ENCODE data around the gene ZBTB11. TPM values are rescaled to one million over a fixed set of nuclear protein-coding genes. Genes with fewer than 3 reads are reported as not detected.
"Not testable (repeated sequence)": the region's sequence is repeated elsewhere in the genome, so short reads cannot be mapped to it uniquely, and the experiment has no call there.

The ZBTB11 gene
- total RNA-seq, 1 donor from 2014 or later = 18.8 TPM

DNA sequence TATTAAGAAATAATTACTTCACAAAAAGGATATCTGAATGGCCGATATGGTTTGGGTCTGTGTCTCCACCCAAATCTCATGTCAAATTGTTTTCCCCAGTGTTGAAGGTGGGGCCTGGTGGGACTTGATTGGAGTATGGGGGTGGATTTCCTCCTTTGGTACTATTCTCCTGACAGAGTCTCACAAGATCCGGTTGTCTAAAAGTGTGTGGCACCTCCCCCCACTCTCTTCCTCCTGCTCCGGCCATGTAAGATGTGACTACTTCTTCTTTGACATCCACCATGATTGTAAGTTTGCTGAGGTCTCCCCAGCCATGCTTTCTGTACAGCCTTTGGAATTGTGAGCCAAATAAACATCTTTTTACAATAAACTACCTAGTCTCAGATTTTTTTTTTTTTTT lies 34.5 kb downstream of the ZBTB11 start:
- Mint-ChIP-seq H3K27ac (no peak overlapping the region), H3K4me1 (peaks cover 8% of the 10 kb centered on the region), H3K9me3 (no peaks in the 10 kb centered on the region), H3K4me3 (no peak overlapping the region), H3K27me3 (ENCODE audit: low read depth) (no peaks in the 10 kb centered on the region), H3K36me3 (peaks cover 3% of the 10 kb centered on the region)
- no peak for DNase-seq (ENCODE audit: low spot score in 2 of 2, unreplicated experiment in 2 of 2)
- TF ChIP-seq, protein P1, sequence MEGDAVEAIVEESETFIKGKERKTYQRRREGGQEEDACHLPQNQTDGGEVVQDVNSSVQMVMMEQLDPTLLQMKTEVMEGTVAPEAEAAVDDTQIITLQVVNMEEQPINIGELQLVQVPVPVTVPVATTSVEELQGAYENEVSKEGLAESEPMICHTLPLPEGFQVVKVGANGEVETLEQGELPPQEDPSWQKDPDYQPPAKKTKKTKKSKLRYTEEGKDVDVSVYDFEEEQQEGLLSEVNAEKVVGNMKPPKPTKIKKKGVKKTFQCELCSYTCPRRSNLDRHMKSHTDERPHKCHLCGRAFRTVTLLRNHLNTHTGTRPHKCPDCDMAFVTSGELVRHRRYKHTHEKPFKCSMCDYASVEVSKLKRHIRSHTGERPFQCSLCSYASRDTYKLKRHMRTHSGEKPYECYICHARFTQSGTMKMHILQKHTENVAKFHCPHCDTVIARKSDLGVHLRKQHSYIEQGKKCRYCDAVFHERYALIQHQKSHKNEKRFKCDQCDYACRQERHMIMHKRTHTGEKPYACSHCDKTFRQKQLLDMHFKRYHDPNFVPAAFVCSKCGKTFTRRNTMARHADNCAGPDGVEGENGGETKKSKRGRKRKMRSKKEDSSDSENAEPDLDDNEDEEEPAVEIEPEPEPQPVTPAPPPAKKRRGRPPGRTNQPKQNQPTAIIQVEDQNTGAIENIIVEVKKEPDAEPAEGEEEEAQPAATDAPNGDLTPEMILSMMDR (IDR thresholded peaks at IDR 0.05; ENCODE audit: unreplicated experiment) = no peak

DNA sequence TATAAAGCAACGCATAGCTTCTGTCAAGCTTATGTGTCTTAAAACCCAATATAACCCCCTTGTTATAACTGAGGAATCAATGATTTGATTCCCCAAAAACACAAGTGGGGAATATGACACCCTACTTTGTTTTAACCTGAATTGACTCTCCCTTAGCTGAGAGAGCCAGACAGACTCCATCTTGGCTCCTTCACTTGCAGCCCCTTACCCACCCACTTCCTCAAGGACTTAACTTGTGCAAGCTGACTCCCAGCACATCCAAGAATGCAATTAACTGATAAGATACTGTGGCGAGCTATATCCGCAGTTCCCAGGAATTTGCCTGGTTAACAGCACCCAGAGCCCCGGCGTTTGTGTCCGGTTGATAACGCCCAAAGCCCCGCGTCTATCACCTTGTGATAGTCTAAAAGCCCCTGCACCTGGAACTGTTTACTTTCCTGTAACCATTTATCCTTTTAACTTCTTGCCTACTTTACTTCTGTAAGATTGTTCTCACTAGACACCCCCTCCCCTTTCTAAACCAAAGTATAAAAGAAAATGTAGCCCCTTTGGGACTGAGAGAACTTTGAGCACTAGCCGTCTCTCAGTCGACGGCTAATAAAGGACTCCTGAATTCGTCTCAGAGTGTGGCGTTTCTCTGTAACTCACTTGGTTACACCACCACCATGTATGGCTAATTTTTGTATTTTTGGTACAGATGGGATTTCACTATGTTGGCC lies 35.4 kb downstream of the ZBTB11 start:
- not testable (repeated sequence) for H3K4me1 Mint-ChIP-seq; H3K4me3 Mint-ChIP-seq; H3K27me3 Mint-ChIP-seq (ENCODE audit: low read depth); H3K36me3 Mint-ChIP-seq; DNase-seq (ENCODE audit: low spot score in 2 of 2, unreplicated experiment in 2 of 2); H3K9me3 Mint-ChIP-seq
- peak overlapping the region; percentile 40 for H3K27ac Mint-ChIP-seq

DNA sequence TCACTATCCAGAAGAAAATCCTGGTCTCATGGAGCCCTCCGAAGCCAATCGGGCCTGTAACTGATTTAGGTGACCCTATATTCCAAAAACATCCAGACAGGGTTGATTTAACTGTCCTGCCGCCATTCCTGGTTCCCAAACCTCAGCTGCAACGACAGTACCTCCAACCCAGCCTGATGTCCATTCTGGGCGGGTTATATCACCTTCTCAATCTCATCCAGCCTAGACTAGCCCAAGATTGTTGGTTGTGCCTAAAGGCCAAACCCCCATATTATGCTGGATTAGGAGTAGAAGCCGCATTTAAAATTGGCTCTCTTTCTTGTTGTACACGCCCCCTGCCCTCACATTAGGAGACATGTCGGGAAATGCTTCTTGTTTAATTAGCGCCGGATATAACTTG lies 36.7 kb downstream of the ZBTB11 start:
- TF ChIP-seq, protein P1 (IDR thresholded peaks at IDR 0.05; ENCODE audit: unreplicated experiment) = no peak
- DNase-seq (ENCODE audit: low spot score in 2 of 2, unreplicated experiment in 2 of 2) = no peak
- no peak overlapping the region for H3K27ac Mint-ChIP-seq
- no peaks in the 10 kb centered on the region for H3K9me3 Mint-ChIP-seq
- peaks cover 8% of the 10 kb centered on the region for H3K4me1 Mint-ChIP-seq
- no peak overlapping the region for H3K4me3 Mint-ChIP-seq
- no peaks in the 10 kb centered on the region for H3K36me3 Mint-ChIP-seq
- no peaks in the 10 kb centered on the region for H3K27me3 Mint-ChIP-seq (ENCODE audit: low read depth)

DNA sequence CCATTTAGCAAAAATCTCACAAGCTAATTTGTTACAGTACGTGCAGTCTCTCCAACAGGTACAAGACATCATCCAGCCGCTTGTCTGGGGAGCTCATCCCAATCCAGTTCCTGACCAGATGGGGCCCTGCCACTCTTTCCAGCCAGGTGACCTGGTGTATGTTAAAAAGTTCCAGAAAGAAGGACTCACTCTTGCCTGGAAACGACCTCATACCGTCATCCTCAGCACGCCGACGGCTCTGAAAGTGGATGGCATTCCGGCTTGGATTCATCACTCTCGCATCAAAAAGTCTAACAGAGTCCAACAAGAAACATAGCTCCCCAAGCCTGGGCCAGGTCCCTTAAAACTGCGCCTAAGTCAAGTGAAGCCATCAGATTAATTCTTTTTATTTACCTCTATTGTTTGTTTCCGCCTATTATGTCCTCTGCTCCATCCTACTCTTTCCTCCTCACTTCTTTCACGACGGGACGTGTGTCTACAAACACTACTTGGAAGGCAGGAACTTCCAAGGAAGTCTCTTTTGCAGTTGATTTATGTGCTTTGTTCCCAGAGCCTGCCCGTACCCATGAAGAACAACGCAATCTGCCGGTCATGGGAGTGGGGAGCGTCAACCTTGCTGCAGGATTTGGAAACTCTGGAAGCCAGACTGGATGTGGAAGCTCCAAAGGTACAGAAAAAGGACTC lies 37.5 kb downstream of the ZBTB11 start:
- DNase-seq (ENCODE audit: low spot score in 2 of 2, unreplicated experiment in 2 of 2) = no peak
- H3K27ac Mint-ChIP-seq = no peak overlapping the region
- no peaks in the 10 kb centered on the region for H3K36me3 Mint-ChIP-seq
- H3K4me1 Mint-ChIP-seq = peaks cover 8% of the 10 kb centered on the region
- TF ChIP-seq, protein P1 (IDR thresholded peaks at IDR 0.05; ENCODE audit: unreplicated experiment) = no peak
- no peaks in the 10 kb centered on the region for H3K9me3 Mint-ChIP-seq
- peaks cover 6% of the 10 kb centered on the region for H3K27me3 Mint-ChIP-seq (ENCODE audit: low read depth)
- no peak overlapping the region for H3K4me3 Mint-ChIP-seq

DNA sequence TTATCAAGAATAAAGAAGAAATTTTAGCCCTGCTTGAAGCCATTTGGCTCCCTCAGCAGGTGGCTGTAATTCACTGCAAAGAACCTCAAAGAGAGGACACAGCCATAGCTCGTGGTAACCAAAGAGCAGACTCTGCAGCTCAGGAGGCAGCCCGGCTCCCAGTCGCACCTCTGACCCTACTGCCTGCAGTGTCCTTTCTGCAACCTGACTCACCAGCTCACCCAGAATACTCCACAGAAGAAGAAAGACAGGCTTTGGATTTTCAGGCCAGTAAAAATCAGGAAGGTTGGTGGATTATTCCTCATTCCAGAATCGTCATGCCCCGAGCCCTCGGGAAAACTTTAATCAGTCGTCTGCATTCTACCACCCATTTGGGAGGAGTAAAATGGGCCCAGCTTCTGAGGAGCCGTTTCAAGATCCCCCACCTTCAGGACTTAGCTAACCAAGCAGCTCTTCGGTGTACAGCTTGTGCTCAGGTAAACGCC lies 38.6 kb downstream of the ZBTB11 start:
- Mint-ChIP-seq H3K4me3 (no peak overlapping the region), H3K9me3 (no peaks in the 10 kb centered on the region), H3K27me3 (ENCODE audit: low read depth) (peaks cover 6% of the 10 kb centered on the region), H3K4me1 (peaks cover 8% of the 10 kb centered on the region), H3K27ac (no peak overlapping the region), H3K36me3 (no peaks in the 10 kb centered on the region)
- no peak for DNase-seq (ENCODE audit: low spot score in 2 of 2, unreplicated experiment in 2 of 2)
- TF ChIP-seq, protein P1 (IDR thresholded peaks at IDR 0.05; ENCODE audit: unreplicated experiment) = no peak

DNA sequence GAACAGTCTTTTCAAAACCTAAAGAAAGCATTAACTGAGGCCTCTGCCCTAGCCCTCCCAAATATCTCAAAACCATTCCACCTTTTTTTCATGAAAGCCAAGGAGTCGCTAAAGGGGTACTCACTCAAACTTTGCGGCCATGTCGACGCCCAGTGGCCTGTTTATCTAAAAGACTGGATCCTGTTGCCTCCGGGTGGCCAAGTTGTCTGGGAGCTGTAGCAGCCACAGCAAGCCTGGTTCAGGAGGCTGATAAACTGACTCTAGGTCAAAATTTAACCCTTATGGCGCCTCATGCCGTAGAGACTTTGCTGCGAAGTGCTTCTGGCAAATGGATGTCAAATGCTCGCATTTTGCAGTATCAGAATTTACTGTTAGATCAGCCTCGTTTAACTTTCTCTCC lies 39.5 kb downstream of the ZBTB11 start:
- no peak for DNase-seq (ENCODE audit: low spot score in 2 of 2, unreplicated experiment in 2 of 2)
- Mint-ChIP-seq H3K36me3 (no peaks in the 10 kb centered on the region), H3K9me3 (no peaks in the 10 kb centered on the region), H3K27me3 (ENCODE audit: low read depth) (peaks cover 6% of the 10 kb centered on the region), H3K4me3 (no peak overlapping the region), H3K27ac (no peak overlapping the region), H3K4me1 (peaks cover 8% of the 10 kb centered on the region)
- TF ChIP-seq, protein P1 (IDR thresholded peaks at IDR 0.05; ENCODE audit: unreplicated experiment) = no peak

Data from mesothelial cell of epicardium (in vitro differentiated cells).